ENCODE measurements around the gene NCAM1.

- TF ChIP-seq POLR2AphosphoS5 (IDR thresholded peaks at IDR 0.05) (no peak), CTCF (IDR thresholded peaks at IDR 0.05) (no peak)
Observed at GRCh38 chr11:113222241-113222640, 261.0 kb downstream of the NCAM1 start.

Measured in upper lobe of left lung (tissue), 4 donors.